Esophagus squamous epithelium (tissue), 5 donors: ENCODE results near the gene HINT2. TPM values are rescaled to one million over a fixed set of nuclear protein-coding genes. Genes with fewer than 3 reads are reported as not detected.

Experiments
- DNase-seq: peaks from one replicate; lab custom pipeline; 2025; lab: John Stamatoyannopoulos, UW
- H3K27ac ChIP-seq, 4 donors: fragments of 200-600 bp; sonication (generic); one replicate each; pipeline ENCODE4 v1.5.1; 2016 to 2019; ENCODE audit warnings: mild to moderate bottlenecking in 1 of 4
- H3K27me3 ChIP-seq, 4 donors: fragments of 200-600 bp; sonication (generic); 1 replicate in 3 of 4; 2 replicates in 1 of 4; pipeline versions ENCODE4 v1.5.1 to v1.6.0; 2017 to 2021; ENCODE audit warnings: antibody characterized with exemption in 1 of 4
- H3K36me3 ChIP-seq, 3 donors: fragments of 200-600 bp; sonication (generic); one replicate each; pipeline ENCODE4 v1.5.1; 2016 to 2019
- H3K4me1 ChIP-seq, 3 donors: fragments of 200-600 bp; sonication (generic); one replicate each; pipeline ENCODE4 v1.5.1; 2017 to 2019
- H3K4me3 ChIP-seq, 4 donors: fragments of 200-600 bp; sonication (generic); 1 replicate in 3 of 4; 2 replicates in 1 of 4; pipeline ENCODE4 v1.5.1; 2016 to 2019; ENCODE audit warnings: mild to moderate bottlenecking in 2 of 4, moderate library complexity in 1 of 4
- H3K9me3 ChIP-seq, 3 donors: fragments of 200-600 bp; sonication (generic); one replicate each; pipeline ENCODE4 v1.5.1; 2016 to 2019
- POLR2A ChIP-seq, 4 donors: fragments of 450-650 bp; IDR thresholded peaks; one replicate each; pipeline ENCODE4 v1.6.1; 2017; ENCODE audit warnings: antibody characterized with exemption in 4 of 4, mild to moderate bottlenecking in 4 of 4, moderate library complexity in 3 of 4
- WGBS, 2 donors: methylation state at CpG; one replicate each; pipeline ENCODE4 v1.1.5; 2018; 5-methylcytosine and 5-hydroxymethylcytosine counted together
- intact Hi-C: fragments of 100-400 bp; cut with DNase I; formaldehyde crosslinking; loops from one replicate; pipeline ENCODE4 v1.15.0; 2022
- total RNA-seq, 4 donors: library from RNA; depleted of rRNA; stranded (reverse); fragments of >200 nt; gene quantifications; one replicate each; pipeline ENCODE4 v1.1.0, GENCODE V29; 2016
- TF ChIP-seq, protein P1 (sequence below), 6 experiments: fragments of 450-650 bp in 4 of 6; fragments of 200-600 bp in 2 of 6; sonication (generic) in 2 of 6; IDR thresholded peaks; one replicate each; pipeline ENCODE4 v1.5.1; 2016 to 2019; ENCODE audit warnings: antibody characterized with exemption in 6 of 6, mild to moderate bottlenecking in 4 of 6, moderate library complexity in 4 of 6
- donor health status: DM: yes; HTN: yes; CAD: no.

HINT2 gene
- total RNA-seq, 4 donors from 2014 or later = 13.2 to 34.9 (median 19.5) TPM

DNA sequence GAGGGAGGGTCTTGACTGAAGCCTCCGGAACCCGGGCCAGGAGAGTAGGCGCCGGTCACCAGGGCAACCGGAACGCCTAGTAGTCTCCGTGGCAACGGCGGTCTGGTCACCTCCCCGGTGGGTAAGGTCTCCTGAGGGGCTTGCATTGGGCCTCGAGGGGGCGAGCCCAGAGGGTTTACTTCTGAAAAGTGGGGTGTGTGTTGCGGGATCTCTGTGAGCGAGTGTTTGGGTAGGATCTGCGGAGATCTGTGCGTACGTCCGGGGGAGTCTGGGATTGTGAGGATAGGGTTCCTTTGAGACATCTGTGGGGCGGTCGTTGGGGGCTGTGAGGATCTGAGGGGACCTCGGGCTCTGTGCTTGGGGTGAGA lies 13.9 kb upstream of the HINT2 start, which contains the start of gene FAM221B:
FAM221B (minus strand) TSS at position 17 of the 368 bp plus-strand sequence. CDS start 2,571 bp downstream, outside the sequence.
- no peaks in the 10 kb centered on the region for H3K36me3 ChIP-seq
- peak within 1 kb of the TSS; percentile 79 to 99 (median 90) for H3K27ac ChIP-seq
- no peak for DNase-seq
- 0 to 2% methylated on average over 8 to 15 of the region's 21 CpGs for WGBS, 2 donors
- TF ChIP-seq POLR2A (IDR thresholded peaks at IDR 0.05) = no peak
- TF ChIP-seq, protein P1, sequence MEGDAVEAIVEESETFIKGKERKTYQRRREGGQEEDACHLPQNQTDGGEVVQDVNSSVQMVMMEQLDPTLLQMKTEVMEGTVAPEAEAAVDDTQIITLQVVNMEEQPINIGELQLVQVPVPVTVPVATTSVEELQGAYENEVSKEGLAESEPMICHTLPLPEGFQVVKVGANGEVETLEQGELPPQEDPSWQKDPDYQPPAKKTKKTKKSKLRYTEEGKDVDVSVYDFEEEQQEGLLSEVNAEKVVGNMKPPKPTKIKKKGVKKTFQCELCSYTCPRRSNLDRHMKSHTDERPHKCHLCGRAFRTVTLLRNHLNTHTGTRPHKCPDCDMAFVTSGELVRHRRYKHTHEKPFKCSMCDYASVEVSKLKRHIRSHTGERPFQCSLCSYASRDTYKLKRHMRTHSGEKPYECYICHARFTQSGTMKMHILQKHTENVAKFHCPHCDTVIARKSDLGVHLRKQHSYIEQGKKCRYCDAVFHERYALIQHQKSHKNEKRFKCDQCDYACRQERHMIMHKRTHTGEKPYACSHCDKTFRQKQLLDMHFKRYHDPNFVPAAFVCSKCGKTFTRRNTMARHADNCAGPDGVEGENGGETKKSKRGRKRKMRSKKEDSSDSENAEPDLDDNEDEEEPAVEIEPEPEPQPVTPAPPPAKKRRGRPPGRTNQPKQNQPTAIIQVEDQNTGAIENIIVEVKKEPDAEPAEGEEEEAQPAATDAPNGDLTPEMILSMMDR (IDR thresholded peaks at IDR 0.05) = no peak
- no peaks in the 10 kb centered on the region for H3K27me3 ChIP-seq
- no peaks in the 10 kb centered on the region for H3K9me3 ChIP-seq
- peak within 1 kb of the TSS; percentile 55 to 94 (median 80) for H3K4me3 ChIP-seq
- intact Hi-C loops = no loop called here
- peaks cover 14 to 68% (median 18%) of the 10 kb centered on the region in 3 donors for H3K4me1 ChIP-seq

DNA sequence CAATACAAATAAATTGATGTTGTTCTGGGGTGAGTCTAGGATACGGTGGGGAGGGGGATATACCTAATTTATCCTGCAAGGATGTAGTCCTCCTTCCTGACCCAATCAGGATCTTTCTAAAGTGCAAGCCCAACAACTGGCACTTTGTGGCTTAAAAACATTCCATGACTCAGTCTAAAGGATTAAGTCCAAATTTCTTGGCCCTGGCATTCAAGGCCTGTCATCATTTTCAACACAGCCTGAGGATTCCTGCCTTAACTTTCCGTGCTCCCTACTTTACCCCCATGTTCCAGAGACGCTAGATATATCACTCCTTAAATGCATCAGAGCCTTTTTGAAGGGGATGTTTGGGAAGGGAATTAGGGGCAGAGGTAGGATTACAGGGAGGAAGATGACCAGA lies 12.6 kb upstream of the HINT2 start:
- intact Hi-C loops = no loop called here
- Histone ChIP-seq H3K4me3 (no peak overlapping the region), H3K36me3 (no peaks in the 10 kb centered on the region), H3K27ac (peak overlapping the region in 3 of 4 donors; percentile 7 to 99 (median 96)), H3K4me1 (peaks cover 9 to 57% (median 12%) of the 10 kb centered on the region in 3 donors), H3K27me3 (no peaks in the 10 kb centered on the region), H3K9me3 (no peaks in the 10 kb centered on the region)
- WGBS, 2 donors = 37 to 60% methylated on average over 3 of the region's 3 CpGs
- TF ChIP-seq, protein P1 (IDR thresholded peaks at IDR 0.05) = no peak
- no peak for TF ChIP-seq POLR2A (IDR thresholded peaks at IDR 0.05)
- DNase-seq = no peak

DNA sequence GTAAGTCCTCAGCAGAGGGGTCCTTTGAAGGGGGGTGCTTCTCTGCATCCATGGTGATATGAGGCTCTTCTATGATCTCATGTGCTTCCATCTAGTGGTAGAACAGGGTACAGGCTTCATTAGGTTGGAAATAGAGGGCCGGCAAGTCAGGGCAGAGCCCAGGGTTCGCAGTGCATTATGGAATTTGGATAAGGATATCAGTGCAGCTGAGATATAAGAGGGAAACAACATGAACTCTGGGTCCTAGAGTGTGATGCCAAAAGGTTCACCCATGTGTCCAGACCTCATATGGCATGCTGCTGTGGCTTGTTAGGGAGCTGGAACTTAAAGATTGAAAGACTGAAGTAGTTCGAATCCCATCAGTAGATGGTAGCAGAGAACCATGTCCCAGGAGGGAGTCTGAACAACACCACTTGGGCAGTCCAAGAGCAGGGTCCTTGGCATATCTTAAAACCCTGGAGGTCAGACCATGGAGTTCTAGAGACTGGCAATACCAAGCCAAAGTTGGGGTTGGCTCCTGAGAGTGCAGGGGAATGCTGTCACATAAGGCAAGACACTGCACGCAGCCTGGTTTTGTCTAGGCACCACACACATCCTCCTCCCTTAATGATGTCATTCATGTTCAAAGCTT lies 11.3 kb upstream of the HINT2 start:
- Histone ChIP-seq H3K27ac (no peak overlapping the region), H3K27me3 (no peaks in the 10 kb centered on the region), H3K36me3 (no peaks in the 10 kb centered on the region), H3K4me3 (no peak overlapping the region), H3K4me1 (peaks cover 6 to 49% (median 12%) of the 10 kb centered on the region in 3 donors), H3K9me3 (no peaks in the 10 kb centered on the region)
- 17 to 19% methylated on average over 4 of the region's 4 CpGs for WGBS, 2 donors
- no peak for TF ChIP-seq POLR2A (IDR thresholded peaks at IDR 0.05)
- TF ChIP-seq, protein P1 (IDR thresholded peaks at IDR 0.05) = peak; percentile 71 to 86 (median 81)
- intact Hi-C loops = no loop called here
- no peak for DNase-seq

DNA sequence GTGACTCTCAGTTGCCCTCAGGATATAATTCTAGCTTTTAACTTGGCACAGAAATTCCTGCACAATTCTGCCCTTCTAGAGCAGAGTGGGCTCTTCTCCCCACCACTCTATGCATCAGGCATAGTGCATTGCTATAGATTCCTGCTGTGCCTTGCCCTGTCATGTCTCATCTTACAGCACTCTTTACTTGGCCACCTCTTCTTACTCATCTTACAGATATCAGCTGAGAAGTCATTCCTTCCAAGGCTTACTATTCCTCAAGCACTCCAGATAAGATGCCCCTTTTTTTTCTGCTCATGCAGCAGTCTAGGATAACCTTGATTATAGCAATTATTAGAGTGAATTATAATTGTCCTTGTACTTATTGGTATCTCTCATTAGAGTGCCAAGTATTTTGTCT lies 8.1 kb upstream of the HINT2 start:
- H3K4me3 ChIP-seq = no peak overlapping the region
- H3K27ac ChIP-seq = no peak overlapping the region
- no peak for DNase-seq
- no peaks in the 10 kb centered on the region for H3K36me3 ChIP-seq
- TF ChIP-seq, protein P1 (IDR thresholded peaks at IDR 0.05) = no peak
- no peak for TF ChIP-seq POLR2A (IDR thresholded peaks at IDR 0.05)
- peaks cover 0 to 22% (median 0%) of the 10 kb centered on the region in 3 donors for H3K4me1 ChIP-seq
- intact Hi-C loops = no loop called here
- H3K27me3 ChIP-seq = no peaks in the 10 kb centered on the region
- H3K9me3 ChIP-seq = no peaks in the 10 kb centered on the region

DNA sequence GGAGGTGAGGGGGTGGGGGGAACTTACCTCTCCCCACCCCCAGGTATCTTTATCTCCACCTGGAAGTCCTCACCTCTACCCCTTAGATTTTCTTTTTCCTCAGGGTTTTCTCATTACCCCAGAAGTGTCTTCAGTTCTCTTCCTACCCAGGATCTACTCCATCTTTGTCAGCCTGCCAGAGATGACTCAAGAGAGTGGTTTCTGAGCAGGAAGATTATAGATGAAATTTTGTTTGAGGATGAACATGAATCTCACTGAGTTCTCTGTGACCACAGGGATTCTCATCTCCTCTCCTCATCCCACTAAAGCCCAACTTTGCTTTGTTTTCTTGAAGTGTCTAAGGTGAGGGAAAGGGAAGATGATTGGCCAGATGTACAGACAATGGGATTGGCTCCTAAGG lies 5.2 kb upstream of the HINT2 start:
- Histone ChIP-seq H3K27ac (no peak overlapping the region), H3K27me3 (no peaks in the 10 kb centered on the region), H3K4me1 (peaks cover 0 to 21% (median 0%) of the 10 kb centered on the region in 3 donors), H3K36me3 (no peaks in the 10 kb centered on the region), H3K4me3 (no peak overlapping the region), H3K9me3 (no peaks in the 10 kb centered on the region)
- TF ChIP-seq, protein P1 (IDR thresholded peaks at IDR 0.05) = no peak
- no peak for DNase-seq
- intact Hi-C loops = no loop called here
